Mesenchymal stem cell (in vitro differentiated cells and primary cell): ENCODE measurements around the gene DEPDC5. TPM values are rescaled to one million over a fixed set of nuclear protein-coding genes. Genes with fewer than 3 reads are reported as not detected.

Experiments used
- small RNA-seq: library from polyadenylated mRNA; stranded (forward); fragments of <200 nt; extraction: miRNeasy Mini kit (QIAGEN cat#:217004); gene quantifications from one replicate; pipeline ENCODE3, GENCODE V24; 2013; ENCODE audit warnings: low read depth

The DEPDC5 gene

Small RNA genes within 50 kb of the gene (small RNA-seq; reads per million reads assigned to genes)
- not detected for gene RN7SL20P
